ENCODE data around the gene DIP2A. TPM values are rescaled to one million over a fixed set of nuclear protein-coding genes. Genes with fewer than 3 reads are reported as not detected.

The DIP2A gene
- total and polyA plus RNA-seq, 3 donors from 2014 or later, result 42.5 to 104 (median 94.3) TPM

DNA sequence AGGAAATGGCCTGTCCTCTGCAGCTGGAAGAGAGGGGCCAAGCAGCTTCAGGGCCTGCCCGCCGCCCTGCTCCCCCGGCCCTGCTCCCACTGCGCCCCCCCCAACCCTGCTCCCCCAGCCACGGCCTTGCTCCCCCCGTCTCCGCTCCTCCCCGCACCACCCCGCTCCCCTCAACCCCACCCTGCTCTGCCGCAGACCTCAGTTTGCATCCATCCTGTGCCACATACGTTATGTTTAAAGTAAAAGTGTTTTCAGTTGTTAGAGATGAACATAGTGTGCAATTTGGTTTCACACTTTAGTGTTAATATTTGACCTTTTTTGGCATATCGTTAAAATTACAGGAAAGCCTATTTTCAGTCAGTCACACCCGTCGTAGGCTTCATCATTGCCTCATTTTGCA lies 34.1 kb upstream of the DIP2A start:
- Histone ChIP-seq H3K27ac (no peak overlapping the region), H3K4me1 (no peaks in the 10 kb centered on the region), H3K4me3 (no peak overlapping the region), H3K9me3 (no peaks in the 10 kb centered on the region), H3K27me3 (no peaks in the 10 kb centered on the region), H3K36me3 (ENCODE audit: low read depth, missing control alignments) (no peaks in the 10 kb centered on the region)
- no peak for DNase-seq
- intact Hi-C loops (cut with DNase I; ENCODE audit: low total_unique reads), result no loop called here
- WGBS, 2 donors, result 83 to 88% methylated on average over 12 to 14 of the region's 14 CpGs
- TF ChIP-seq, protein P1, sequence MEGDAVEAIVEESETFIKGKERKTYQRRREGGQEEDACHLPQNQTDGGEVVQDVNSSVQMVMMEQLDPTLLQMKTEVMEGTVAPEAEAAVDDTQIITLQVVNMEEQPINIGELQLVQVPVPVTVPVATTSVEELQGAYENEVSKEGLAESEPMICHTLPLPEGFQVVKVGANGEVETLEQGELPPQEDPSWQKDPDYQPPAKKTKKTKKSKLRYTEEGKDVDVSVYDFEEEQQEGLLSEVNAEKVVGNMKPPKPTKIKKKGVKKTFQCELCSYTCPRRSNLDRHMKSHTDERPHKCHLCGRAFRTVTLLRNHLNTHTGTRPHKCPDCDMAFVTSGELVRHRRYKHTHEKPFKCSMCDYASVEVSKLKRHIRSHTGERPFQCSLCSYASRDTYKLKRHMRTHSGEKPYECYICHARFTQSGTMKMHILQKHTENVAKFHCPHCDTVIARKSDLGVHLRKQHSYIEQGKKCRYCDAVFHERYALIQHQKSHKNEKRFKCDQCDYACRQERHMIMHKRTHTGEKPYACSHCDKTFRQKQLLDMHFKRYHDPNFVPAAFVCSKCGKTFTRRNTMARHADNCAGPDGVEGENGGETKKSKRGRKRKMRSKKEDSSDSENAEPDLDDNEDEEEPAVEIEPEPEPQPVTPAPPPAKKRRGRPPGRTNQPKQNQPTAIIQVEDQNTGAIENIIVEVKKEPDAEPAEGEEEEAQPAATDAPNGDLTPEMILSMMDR (IDR thresholded peaks at IDR 0.05), result no peak
- TF ChIP-seq POLR2A (IDR thresholded peaks at IDR 0.05), result no peak

DNA sequence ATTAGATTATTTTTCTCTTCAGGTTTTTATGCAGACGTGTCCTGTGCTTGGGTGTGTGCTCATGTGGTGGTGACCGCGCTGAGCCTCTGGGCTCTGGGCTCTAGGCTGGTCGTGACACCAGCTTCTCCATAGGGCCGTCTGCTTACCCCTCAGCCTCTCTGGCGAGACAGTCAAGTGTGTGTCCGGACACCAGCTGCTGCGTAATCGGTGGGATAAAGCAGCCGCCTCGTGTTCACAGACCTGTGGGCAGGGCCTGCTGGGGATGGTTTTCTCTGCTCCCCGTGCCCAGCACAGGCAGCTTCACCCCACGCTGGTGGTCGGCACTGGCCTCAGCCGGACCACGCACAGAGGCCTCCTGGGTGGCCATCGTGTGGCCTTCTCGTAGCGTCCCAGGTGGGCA lies 33.6 kb upstream of the DIP2A start:
- no peak for DNase-seq
- Histone ChIP-seq H3K4me3 (no peak overlapping the region), H3K27ac (no peak overlapping the region), H3K4me1 (no peaks in the 10 kb centered on the region), H3K36me3 (ENCODE audit: low read depth, missing control alignments) (no peaks in the 10 kb centered on the region), H3K27me3 (no peaks in the 10 kb centered on the region), H3K9me3 (no peaks in the 10 kb centered on the region)
- intact Hi-C loops (cut with DNase I; ENCODE audit: low total_unique reads), result no loop called here
- TF ChIP-seq, protein P1 (IDR thresholded peaks at IDR 0.05), result no peak
- no peak for TF ChIP-seq POLR2A (IDR thresholded peaks at IDR 0.05)
- 95 to 97% methylated on average over 16 to 19 of the region's 19 CpGs for WGBS, 2 donors

DNA sequence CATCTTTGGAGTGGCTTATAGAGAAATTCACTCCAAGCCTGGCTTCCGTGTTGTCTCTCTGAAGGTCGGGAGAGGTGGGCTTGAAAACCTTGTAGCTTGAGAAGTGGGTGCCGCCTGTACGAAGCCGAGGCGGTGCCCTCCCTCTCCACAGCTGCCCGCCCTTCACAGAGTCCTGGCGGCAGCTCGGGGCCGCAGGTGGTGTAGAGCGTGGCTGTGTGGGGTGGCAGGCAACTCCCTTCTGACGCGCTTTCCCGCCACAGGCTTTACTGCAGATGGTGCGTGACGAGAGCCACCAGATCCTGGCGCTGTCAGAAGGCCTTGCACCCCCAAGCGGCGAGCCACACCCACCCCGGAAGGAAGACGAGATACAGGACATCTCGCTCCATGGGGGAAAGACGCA lies 33.1 kb upstream of the DIP2A start:
- intact Hi-C loops (cut with DNase I; ENCODE audit: low total_unique reads), result no loop called here
- no peaks in the 10 kb centered on the region for H3K4me1 ChIP-seq
- TF ChIP-seq, protein P1 (IDR thresholded peaks at IDR 0.05), result no peak
- TF ChIP-seq POLR2A (IDR thresholded peaks at IDR 0.05), result no peak
- no peak overlapping the region for H3K27ac ChIP-seq
- no peaks in the 10 kb centered on the region for H3K36me3 ChIP-seq (ENCODE audit: low read depth, missing control alignments)
- H3K9me3 ChIP-seq, result no peaks in the 10 kb centered on the region
- WGBS, 2 donors, result 92 to 97% methylated on average over 23 of the region's 23 CpGs
- no peaks in the 10 kb centered on the region for H3K27me3 ChIP-seq
- H3K4me3 ChIP-seq, result no peak overlapping the region
- no peak for DNase-seq

DNA sequence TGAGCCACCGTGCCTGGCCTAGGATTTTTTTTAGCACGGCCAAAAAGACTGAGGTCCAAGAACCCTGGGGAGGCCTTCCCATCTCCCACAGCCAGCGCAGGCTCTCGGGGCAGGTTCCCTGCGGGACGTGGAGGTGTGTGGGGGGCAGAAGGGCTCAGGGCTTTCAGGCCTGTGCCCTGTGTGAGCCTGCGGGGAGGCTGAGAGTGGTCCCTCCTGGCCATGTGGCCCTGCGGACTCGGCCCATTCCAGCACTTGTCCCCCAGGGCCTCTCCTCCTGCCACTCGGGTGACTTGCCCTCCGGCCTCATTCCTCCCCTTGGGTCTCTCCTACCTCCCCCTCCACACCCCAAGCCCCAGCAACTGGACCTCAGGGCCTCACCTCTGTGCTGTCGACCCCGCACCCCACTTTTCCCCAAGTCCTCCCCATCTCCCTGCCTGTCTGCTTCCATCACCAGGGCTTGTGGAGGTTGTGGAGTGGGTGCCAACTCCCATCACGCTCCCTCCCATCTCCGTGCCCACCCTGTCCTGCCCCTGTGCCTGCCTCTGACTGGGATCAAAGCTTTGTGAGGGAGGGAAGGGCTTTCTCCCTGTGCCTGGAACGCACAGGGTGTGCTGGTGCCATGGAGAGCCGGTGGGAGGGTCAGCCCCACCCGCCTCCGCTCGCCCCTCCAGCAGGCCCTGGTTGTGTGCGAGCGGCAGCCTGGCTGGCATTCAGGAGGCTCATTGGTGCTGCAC lies 32.2 kb upstream of the DIP2A start:
- H3K4me3 ChIP-seq, result no peak overlapping the region
- intact Hi-C loops (cut with DNase I; ENCODE audit: low total_unique reads), result no loop called here
- H3K27ac ChIP-seq, result no peak overlapping the region
- no peaks in the 10 kb centered on the region for H3K27me3 ChIP-seq
- no peak for DNase-seq
- 93 to 96% methylated on average over 20 to 22 of the region's 22 CpGs for WGBS, 2 donors
- no peaks in the 10 kb centered on the region for H3K4me1 ChIP-seq
- no peaks in the 10 kb centered on the region for H3K36me3 ChIP-seq (ENCODE audit: low read depth, missing control alignments)
- TF ChIP-seq POLR2A (IDR thresholded peaks at IDR 0.05), result no peak
- TF ChIP-seq, protein P1 (IDR thresholded peaks at IDR 0.05), result no peak
- H3K9me3 ChIP-seq, result no peaks in the 10 kb centered on the region

DNA sequence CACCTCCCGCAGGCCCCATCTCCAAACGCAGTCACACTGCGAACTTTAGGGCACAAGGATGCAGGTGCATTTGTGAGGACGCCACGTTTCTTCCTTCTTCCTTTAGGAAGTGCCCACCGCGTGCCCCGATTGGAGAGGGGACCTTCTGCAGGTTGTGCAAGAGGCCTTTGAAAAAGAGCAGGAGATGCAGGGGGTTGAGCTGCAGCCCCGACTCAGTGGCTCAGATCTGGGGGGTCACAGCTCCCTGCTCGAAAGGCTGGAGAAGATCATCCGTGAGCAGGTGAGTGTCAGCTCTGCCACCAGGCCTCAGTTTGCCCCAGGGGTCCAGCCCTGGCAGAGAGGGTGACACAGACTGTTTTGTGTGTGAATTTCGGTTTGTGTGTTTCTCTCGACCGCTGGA lies 31.2 kb upstream of the DIP2A start:
- no peaks in the 10 kb centered on the region for H3K36me3 ChIP-seq (ENCODE audit: low read depth, missing control alignments)
- WGBS, 2 donors, result 94% methylated on average over 13 to 14 of the region's 14 CpGs
- DNase-seq, result no peak

More for the DNA sequence above, 31.2 kb upstream of the DIP2A start:
- Histone ChIP-seq H3K9me3 (no peaks in the 10 kb centered on the region), H3K27me3 (no peaks in the 10 kb centered on the region), H3K4me1 (no peaks in the 10 kb centered on the region), H3K27ac (no peak overlapping the region), H3K4me3 (no peak overlapping the region)
- no peak for TF ChIP-seq POLR2A (IDR thresholded peaks at IDR 0.05)
- TF ChIP-seq, protein P1 (IDR thresholded peaks at IDR 0.05), result no peak
- intact Hi-C loops (cut with DNase I; ENCODE audit: low total_unique reads), result no loop called here
